ENCODE measurements around the gene JMJD1C.

JMJD1C gene

GRCh38 chr10:63319231-63319630, 146.5 kb downstream of the JMJD1C start:
- Histone ChIP-seq H3K9ac (ENCODE audit: low read depth, low read length, poor library complexity, severe bottlenecking) (no peak overlapping the region), H3K27me3 (ENCODE audit: insufficient read depth, low read length, poor library complexity, severe bottlenecking) (no peaks in the 10 kb centered on the region), H3K4me3 (ENCODE audit: low read length, poor library complexity, severe bottlenecking) (no peak overlapping the region), H2AFZ (ENCODE audit: low read length) (no peak overlapping the region), H3K79me2 (ENCODE audit: insufficient read depth, low read length) (peaks cover 12% of the 10 kb centered on the region; the same call in 1 of the 2 replicates), H3K4me1 (ENCODE audit: insufficient read depth, low read length, poor library complexity, severe bottlenecking) (no peaks in the 10 kb centered on the region), H3K9me2 (replicated peaks; ENCODE audit: low read depth, low read length) (no peaks in the 10 kb centered on the region), H3K9me3 (ENCODE audit: insufficient read depth, low read depth, low read length) (no peaks in the 10 kb centered on the region), H4K20me1 (ENCODE audit: insufficient read depth, low read length, poor library complexity, severe bottlenecking) (no peaks in the 10 kb centered on the region), H3K4me2 (ENCODE audit: low read depth, low read length, poor library complexity, severe bottlenecking) (no peak overlapping the region), H3F3A (ENCODE audit: low read depth) (no peaks in the 10 kb centered on the region), H3K36me3 (ENCODE audit: insufficient read depth, low read length) (no peaks in the 10 kb centered on the region; the same call in 1 of the 2 replicates)
- TF ChIP-seq EZH2phosphoT487 (IDR thresholded peaks at IDR 0.05; ENCODE audit: borderline replicate concordance): no peak
- TF ChIP-seq, protein P1, sequence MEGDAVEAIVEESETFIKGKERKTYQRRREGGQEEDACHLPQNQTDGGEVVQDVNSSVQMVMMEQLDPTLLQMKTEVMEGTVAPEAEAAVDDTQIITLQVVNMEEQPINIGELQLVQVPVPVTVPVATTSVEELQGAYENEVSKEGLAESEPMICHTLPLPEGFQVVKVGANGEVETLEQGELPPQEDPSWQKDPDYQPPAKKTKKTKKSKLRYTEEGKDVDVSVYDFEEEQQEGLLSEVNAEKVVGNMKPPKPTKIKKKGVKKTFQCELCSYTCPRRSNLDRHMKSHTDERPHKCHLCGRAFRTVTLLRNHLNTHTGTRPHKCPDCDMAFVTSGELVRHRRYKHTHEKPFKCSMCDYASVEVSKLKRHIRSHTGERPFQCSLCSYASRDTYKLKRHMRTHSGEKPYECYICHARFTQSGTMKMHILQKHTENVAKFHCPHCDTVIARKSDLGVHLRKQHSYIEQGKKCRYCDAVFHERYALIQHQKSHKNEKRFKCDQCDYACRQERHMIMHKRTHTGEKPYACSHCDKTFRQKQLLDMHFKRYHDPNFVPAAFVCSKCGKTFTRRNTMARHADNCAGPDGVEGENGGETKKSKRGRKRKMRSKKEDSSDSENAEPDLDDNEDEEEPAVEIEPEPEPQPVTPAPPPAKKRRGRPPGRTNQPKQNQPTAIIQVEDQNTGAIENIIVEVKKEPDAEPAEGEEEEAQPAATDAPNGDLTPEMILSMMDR (conservative IDR thresholded peaks at IDR 0.05; ENCODE audit: low read length): no peak

DNA sequence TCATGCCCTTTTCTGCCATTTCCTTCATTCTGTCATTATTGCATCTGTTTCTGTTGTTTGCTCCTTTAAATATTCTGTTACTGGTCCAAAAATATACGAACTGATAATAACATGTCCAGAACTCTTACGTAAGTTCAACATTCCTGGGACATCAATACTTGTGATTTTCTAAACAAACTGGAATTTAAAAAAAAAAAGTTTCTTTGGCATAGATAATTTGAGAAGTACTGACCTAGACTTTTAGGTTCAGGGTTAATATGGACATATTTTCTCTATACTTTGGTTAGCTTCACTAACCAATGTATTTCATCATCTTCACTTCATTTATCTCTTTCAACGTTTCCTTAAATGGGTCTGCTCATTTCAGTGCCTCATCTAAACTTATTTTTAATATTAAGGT, 147.3 kb downstream of the JMJD1C start:
- Histone ChIP-seq H3K9me3 (ENCODE audit: insufficient read depth, low read depth, low read length) (no peaks in the 10 kb centered on the region), H3K4me2 (ENCODE audit: low read depth, low read length, poor library complexity, severe bottlenecking) (no peak overlapping the region), H3F3A (ENCODE audit: low read depth) (no peaks in the 10 kb centered on the region), H3K4me1 (ENCODE audit: insufficient read depth, low read length, poor library complexity, severe bottlenecking) (no peaks in the 10 kb centered on the region), H2AFZ (ENCODE audit: low read length) (no peak overlapping the region), H3K79me2 (ENCODE audit: insufficient read depth, low read length) (peaks cover 9% of the 10 kb centered on the region; the same call in 1 of the 2 replicates), H3K4me3 (ENCODE audit: low read length, poor library complexity, severe bottlenecking) (no peak overlapping the region), H3K36me3 (ENCODE audit: insufficient read depth, low read length) (no peaks in the 10 kb centered on the region; the same call in 1 of the 2 replicates), H3K9me2 (replicated peaks; ENCODE audit: low read depth, low read length) (no peaks in the 10 kb centered on the region), H3K27me3 (ENCODE audit: insufficient read depth, low read length, poor library complexity, severe bottlenecking) (no peaks in the 10 kb centered on the region), H3K9ac (ENCODE audit: low read depth, low read length, poor library complexity, severe bottlenecking) (no peak overlapping the region), H4K20me1 (ENCODE audit: insufficient read depth, low read length, poor library complexity, severe bottlenecking) (no peaks in the 10 kb centered on the region)
- TF ChIP-seq, protein P1 (conservative IDR thresholded peaks at IDR 0.05; ENCODE audit: low read length): no peak
- no peak for TF ChIP-seq EZH2phosphoT487 (IDR thresholded peaks at IDR 0.05; ENCODE audit: borderline replicate concordance)

GRCh38 chr10:63314020-63314419, 151.8 kb downstream of the JMJD1C start:
- Histone ChIP-seq H3K9me3 (ENCODE audit: insufficient read depth, low read depth, low read length) (no peaks in the 10 kb centered on the region), H3K4me2 (ENCODE audit: low read depth, low read length, poor library complexity, severe bottlenecking) (no peak overlapping the region), H3F3A (ENCODE audit: low read depth) (no peaks in the 10 kb centered on the region), H4K20me1 (ENCODE audit: insufficient read depth, low read length, poor library complexity, severe bottlenecking) (no peaks in the 10 kb centered on the region), H3K4me3 (ENCODE audit: low read length, poor library complexity, severe bottlenecking) (no peak overlapping the region), H2AFZ (ENCODE audit: low read length) (no peak overlapping the region), H3K9ac (ENCODE audit: low read depth, low read length, poor library complexity, severe bottlenecking) (no peak overlapping the region), H3K79me2 (ENCODE audit: insufficient read depth, low read length) (0 out of 2 replicates have a peak, but pooled peaks cover 2% of the 10 kb centered on the region), H3K9me2 (replicated peaks; ENCODE audit: low read depth, low read length) (no peaks in the 10 kb centered on the region), H3K4me1 (ENCODE audit: insufficient read depth, low read length, poor library complexity, severe bottlenecking) (no peaks in the 10 kb centered on the region), H3K36me3 (ENCODE audit: insufficient read depth, low read length) (no peaks in the 10 kb centered on the region), H3K27me3 (ENCODE audit: insufficient read depth, low read length, poor library complexity, severe bottlenecking) (no peaks in the 10 kb centered on the region)
- no peak for TF ChIP-seq EZH2phosphoT487 (IDR thresholded peaks at IDR 0.05; ENCODE audit: borderline replicate concordance)
- TF ChIP-seq, protein P1 (conservative IDR thresholded peaks at IDR 0.05; ENCODE audit: low read length): no peak

Measured in Loucy (cell line).